Neural progenitor cell (in vitro differentiated cells): ENCODE data around the gene PHF12. TPM values are rescaled to one million over a fixed set of nuclear protein-coding genes. Genes with fewer than 3 reads are reported as not detected.
A peak's percentile ranks its signal among the peaks of the same experiment; 100 is the strongest.
"Not testable (repeated sequence)": the region's sequence is repeated elsewhere in the genome, so short reads cannot be mapped to it uniquely, and the experiment has no call there.

ENCODE experiments used
- DNase-seq: peaks from one replicate; pipeline ENCODE4 v3.0.0-alpha.2; 2016; ENCODE audit warnings: low spot score
- H2AFZ ChIP-seq: fragments of 200-600 bp; sonication (generic); replicated peaks from 2 replicates; pipeline ENCODE4 v1.6.1; 2016; ENCODE audit warnings: antibody characterized with exemption
- H3F3A ChIP-seq: fragments of 200-600 bp; sonication (generic); 2 replicates; pipeline ENCODE4 v1.6.1; 2016; ENCODE audit warnings: antibody characterized with exemption, low read depth
- H3K27ac ChIP-seq: fragments of 200-600 bp; sonication (generic); 2 replicates; pipeline ENCODE4 v1.5.1; 2016; ENCODE audit warnings: mild to moderate bottlenecking
- H3K27me3 ChIP-seq: fragments of 200-600 bp; sonication (generic); 2 replicates; pipeline ENCODE4 v1.6.1; 2016; ENCODE audit warnings: mild to moderate bottlenecking, moderate library complexity
- H3K36me3 ChIP-seq: fragments of 200-600 bp; sonication (generic); 2 replicates; pipeline ENCODE4 v1.5.1; 2016
- H3K4me1 ChIP-seq: fragments of 200-600 bp; sonication (generic); 2 replicates; pipeline ENCODE4 v1.6.1; 2016; ENCODE audit warnings: mixed run types
- H3K4me2 ChIP-seq: fragments of 200-600 bp; sonication (generic); 2 replicates; pipeline ENCODE4 v1.6.1; 2016
- H3K4me3 ChIP-seq: fragments of 200-600 bp; sonication (generic); 2 replicates; pipeline ENCODE4 v1.5.1; 2016
- H3K79me2 ChIP-seq: fragments of 200-600 bp; sonication (generic); 2 replicates; pipeline ENCODE4 v1.6.1; 2016; ENCODE audit warnings: low read depth
- H3K9ac ChIP-seq: fragments of 200-600 bp; sonication (generic); 2 replicates; pipeline ENCODE4 v1.6.1; 2016
- H3K9me3 ChIP-seq: fragments of 200-600 bp; sonication (generic); 2 replicates; pipeline ENCODE4 v1.5.1; 2016; ENCODE audit warnings: low read depth
- H4K20me1 ChIP-seq: fragments of 200-600 bp; sonication (generic); 2 replicates; pipeline ENCODE4 v1.6.1; 2016; ENCODE audit warnings: low read depth
- H3K27ac Mint-ChIP-seq: 3 replicates; pipeline ENCODE4 v1.8.0; 2021; ENCODE audit warnings: mixed read lengths
- H3K27me3 Mint-ChIP-seq: 2 replicates; pipeline ENCODE4 v1.8.0; 2022; ENCODE audit warnings: low read depth, mild to moderate bottlenecking, inconsistent platforms, moderate library complexity, mixed read lengths; ENCODE audit not compliant: insufficient read depth
- H3K36me3 Mint-ChIP-seq: 3 replicates; pipeline ENCODE4 v1.8.0; 2021; ENCODE audit warnings: mixed read lengths
- H3K4me1 Mint-ChIP-seq: 3 replicates; pipeline ENCODE4 v1.8.0; 2021; ENCODE audit warnings: mixed read lengths
- H3K4me3 Mint-ChIP-seq: 3 replicates; pipeline ENCODE4 v1.8.0; 2021; ENCODE audit warnings: mild to moderate bottlenecking, moderate library complexity, mixed read lengths
- H3K9me3 Mint-ChIP-seq: 3 replicates; pipeline ENCODE4 v1.8.0; 2020; ENCODE audit warnings: mixed read lengths
- EZH2 ChIP-seq: fragments of 200-600 bp; sonication (generic); IDR thresholded peaks from 2 replicates; pipeline ENCODE4 v1.6.1; 2017; ENCODE audit warnings: antibody characterized with exemption, mild to moderate bottlenecking, moderate library complexity
- EZH2phosphoT487 ChIP-seq: fragments of 200-600 bp; sonication (generic); IDR thresholded peaks from 2 replicates; pipeline ENCODE4 v1.6.1; 2017; ENCODE audit warnings: antibody characterized with exemption
- total RNA-seq: library from RNA; depleted of rRNA; stranded (reverse); fragments of >200 nt; gene quantifications from 2 replicates; pipeline ENCODE4 v1.2.3, GENCODE V29; 2015; ENCODE audit warnings: low replicate concordance
- TF ChIP-seq, protein P1 (sequence below): fragments of 200-600 bp; sonication (generic); IDR thresholded peaks from 2 replicates; pipeline ENCODE4 v1.5.1; 2017; ENCODE audit warnings: antibody characterized with exemption, mild to moderate bottlenecking

PHF12 gene
- total RNA-seq, 1 donor from 2014 or later: 49.1 TPM

GRCh38 chr17:28935744-28936460, 15.4 kb downstream of the PHF12 start:
- TF ChIP-seq, protein P1, sequence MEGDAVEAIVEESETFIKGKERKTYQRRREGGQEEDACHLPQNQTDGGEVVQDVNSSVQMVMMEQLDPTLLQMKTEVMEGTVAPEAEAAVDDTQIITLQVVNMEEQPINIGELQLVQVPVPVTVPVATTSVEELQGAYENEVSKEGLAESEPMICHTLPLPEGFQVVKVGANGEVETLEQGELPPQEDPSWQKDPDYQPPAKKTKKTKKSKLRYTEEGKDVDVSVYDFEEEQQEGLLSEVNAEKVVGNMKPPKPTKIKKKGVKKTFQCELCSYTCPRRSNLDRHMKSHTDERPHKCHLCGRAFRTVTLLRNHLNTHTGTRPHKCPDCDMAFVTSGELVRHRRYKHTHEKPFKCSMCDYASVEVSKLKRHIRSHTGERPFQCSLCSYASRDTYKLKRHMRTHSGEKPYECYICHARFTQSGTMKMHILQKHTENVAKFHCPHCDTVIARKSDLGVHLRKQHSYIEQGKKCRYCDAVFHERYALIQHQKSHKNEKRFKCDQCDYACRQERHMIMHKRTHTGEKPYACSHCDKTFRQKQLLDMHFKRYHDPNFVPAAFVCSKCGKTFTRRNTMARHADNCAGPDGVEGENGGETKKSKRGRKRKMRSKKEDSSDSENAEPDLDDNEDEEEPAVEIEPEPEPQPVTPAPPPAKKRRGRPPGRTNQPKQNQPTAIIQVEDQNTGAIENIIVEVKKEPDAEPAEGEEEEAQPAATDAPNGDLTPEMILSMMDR: no peak
- TF ChIP-seq EZH2: no peak
- TF ChIP-seq EZH2phosphoT487: no peak
- Mint-ChIP-seq H3K4me3 (no peak overlapping the region), H3K27ac (no peak overlapping the region)

DNA sequence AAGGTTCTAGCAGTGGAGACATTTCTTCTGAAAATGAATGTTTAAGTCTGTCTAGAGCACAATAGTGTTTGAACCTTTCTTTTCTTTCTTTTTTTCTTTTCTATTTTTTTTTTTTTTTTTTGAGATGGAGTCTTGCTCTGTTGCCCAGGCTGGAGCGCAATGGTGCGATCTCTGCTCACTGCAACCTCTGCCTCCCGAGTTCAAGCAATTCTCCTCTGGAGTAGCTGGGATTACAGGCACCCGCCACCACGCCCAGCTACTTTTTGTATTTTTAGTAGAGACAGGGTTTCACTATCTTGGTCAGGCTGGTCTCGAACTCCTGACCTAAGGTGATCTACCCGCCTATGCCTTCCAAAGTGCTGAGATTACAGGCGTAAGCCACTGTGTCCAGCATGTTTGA, 16.8 kb downstream of the PHF12 start:
- Histone ChIP-seq H3K79me2 (peaks cover 100% of the 10 kb centered on the region), H4K20me1 (peaks cover 99% of the 10 kb centered on the region), H3F3A (peaks cover 43% of the 10 kb centered on the region), H3K4me1 (peaks cover 38% of the 10 kb centered on the region)
- not testable (repeated sequence) for H3K4me3 Mint-ChIP-seq, H3K9ac ChIP-seq, H3K4me2 ChIP-seq, H3K4me3 ChIP-seq, H3K27me3 Mint-ChIP-seq, H3K36me3 ChIP-seq, H3K27me3 ChIP-seq, H3K9me3 Mint-ChIP-seq, H3K27ac Mint-ChIP-seq, H2AFZ ChIP-seq, DNase-seq, H3K9me3 ChIP-seq, H3K27ac ChIP-seq
- H3K4me1 Mint-ChIP-seq: peaks cover 31% of the 10 kb centered on the region
- peaks cover 26% of the 10 kb centered on the region for H3K36me3 Mint-ChIP-seq

More at GRCh38 chr17:28935744-28936460, 15.4 kb downstream of the PHF12 start:
- Histone ChIP-seq H3K4me2 (peak overlapping the region; percentile 63), H3F3A (peaks cover 47% of the 10 kb centered on the region), H3K27me3 (no peaks in the 10 kb centered on the region), H3K27ac (no peak overlapping the region), H3K4me3 (no peak overlapping the region), H2AFZ (no peak overlapping the region), H3K36me3 (no peaks in the 10 kb centered on the region), H3K9me3 (no peaks in the 10 kb centered on the region), H3K79me2 (peaks cover 100% of the 10 kb centered on the region), H3K9ac (no peak overlapping the region), H3K4me1 (peaks cover 52% of the 10 kb centered on the region), H4K20me1 (peaks cover 99% of the 10 kb centered on the region)
- Mint-ChIP-seq H3K27me3 (peaks cover 2% of the 10 kb centered on the region), H3K9me3 (no peaks in the 10 kb centered on the region), H3K4me1 (peaks cover 45% of the 10 kb centered on the region), H3K36me3 (peaks cover 18% of the 10 kb centered on the region)
- no peak for DNase-seq

DNA sequence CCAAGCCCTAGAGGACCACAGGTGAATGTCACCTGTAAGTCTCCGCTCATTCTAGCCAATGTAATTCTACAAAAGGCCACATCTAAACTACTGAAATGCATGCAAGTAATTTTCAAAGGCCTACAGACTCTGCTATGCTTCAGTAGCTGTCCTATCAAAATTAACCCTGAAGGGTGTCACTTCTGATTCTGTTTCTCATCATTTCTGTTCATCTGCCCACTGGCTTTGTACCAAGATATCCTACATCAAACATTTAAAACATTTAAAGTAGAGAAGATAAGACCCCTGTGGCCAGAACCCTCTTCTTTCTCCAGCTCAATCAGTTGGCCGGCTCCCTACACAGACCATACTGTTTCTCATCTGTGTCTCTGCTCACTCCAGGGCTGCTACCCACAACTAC, 21.5 kb downstream of the PHF12 start:
- Mint-ChIP-seq H3K4me1 (no peaks in the 10 kb centered on the region), H3K27me3 (peaks cover 4% of the 10 kb centered on the region), H3K9me3 (no peaks in the 10 kb centered on the region), H3K4me3 (no peak overlapping the region), H3K27ac (no peak overlapping the region), H3K36me3 (peaks cover 40% of the 10 kb centered on the region)
- H3K4me2 ChIP-seq: no peak overlapping the region
- H3F3A ChIP-seq: peaks cover 21% of the 10 kb centered on the region
- H3K9me3 ChIP-seq: no peaks in the 10 kb centered on the region
- H3K4me3 ChIP-seq: no peak overlapping the region
- H3K27ac ChIP-seq: no peak overlapping the region
- H3K27me3 ChIP-seq: no peaks in the 10 kb centered on the region
- no peaks in the 10 kb centered on the region for H3K4me1 ChIP-seq
- TF ChIP-seq, protein P1: no peak
- TF ChIP-seq EZH2phosphoT487 (no peak), EZH2 (no peak)
- H4K20me1 ChIP-seq: peaks cover 98% of the 10 kb centered on the region
- no peak overlapping the region for H3K9ac ChIP-seq
- H2AFZ ChIP-seq: no peak overlapping the region
- H3K79me2 ChIP-seq: peaks cover 97% of the 10 kb centered on the region
- no peak for DNase-seq
- no peaks in the 10 kb centered on the region for H3K36me3 ChIP-seq

DNA sequence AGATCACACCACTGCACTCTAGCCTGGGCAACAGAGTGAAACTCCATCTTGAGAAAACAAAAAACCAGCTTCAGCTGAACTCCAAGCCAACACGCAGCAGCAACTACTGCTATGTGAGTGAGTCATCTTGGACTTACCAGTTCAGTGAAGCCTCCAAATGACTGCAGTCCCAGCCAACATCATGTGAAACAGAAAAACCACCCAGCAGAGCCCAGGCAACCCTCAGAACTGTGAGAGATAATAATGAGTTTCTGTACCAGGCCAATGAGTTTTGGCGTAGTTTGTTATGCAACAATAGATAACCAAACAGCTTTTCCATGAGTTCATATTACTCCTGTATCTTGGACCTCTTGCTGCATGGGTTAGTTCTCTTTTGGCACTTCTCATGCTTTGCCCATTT, 23.3 kb downstream of the PHF12 start:
- Histone ChIP-seq H3K9ac (no peak overlapping the region), H3K4me3 (no peak overlapping the region), H3K4me2 (no peak overlapping the region), H3K9me3 (no peaks in the 10 kb centered on the region), H2AFZ (no peak overlapping the region), H3F3A (peaks cover 15% of the 10 kb centered on the region), H3K36me3 (peaks cover under 1% of the 10 kb centered on the region), H3K79me2 (peaks cover 94% of the 10 kb centered on the region), H3K4me1 (no peaks in the 10 kb centered on the region), H3K27ac (no peak overlapping the region), H4K20me1 (peaks cover 83% of the 10 kb centered on the region), H3K27me3 (no peaks in the 10 kb centered on the region)
- no peak overlapping the region for H3K4me3 Mint-ChIP-seq
- no peak for DNase-seq
- H3K27me3 Mint-ChIP-seq: peaks cover 4% of the 10 kb centered on the region
- H3K4me1 Mint-ChIP-seq: no peaks in the 10 kb centered on the region
- H3K9me3 Mint-ChIP-seq: no peaks in the 10 kb centered on the region
- H3K36me3 Mint-ChIP-seq: peaks cover 42% of the 10 kb centered on the region
- TF ChIP-seq, protein P1: no peak
- H3K27ac Mint-ChIP-seq: no peak overlapping the region
